Right renal pelvis (tissue), 4 donors: ENCODE results near the gene NEUROD2. TPM values are rescaled to one million over a fixed set of nuclear protein-coding genes. Genes with fewer than 3 reads are reported as not detected.

Experiments used
- DNase-seq, 4 donors: peaks; one replicate each; pipeline ENCODE4 v3.0.0-alpha.2; 2013; ENCODE audit warnings: low read depth in 4 of 4, low spot score in 3 of 4, missing footprints in 1 of 4
- polyA plus RNA-seq, 4 donors: library from polyadenylated mRNA; unstranded; fragments of 120-200 nt; gene quantifications; one replicate each; pipeline ENCODE4 v1.2.1, GENCODE V29; 2013; ENCODE audit not compliant: insufficient read length in 4 of 4

NEUROD2 gene
- polyA plus RNA-seq, 4 donors, result 0.04 to 0.06 (median 0.04) TPM; not detected in 1

GRCh38 chr17:39605492-39606433 lies 2.0 kb downstream of the NEUROD2 start:
- DNase-seq, result no peak

GRCh38 chr17:39604911-39605491 lies 2.7 kb downstream of the NEUROD2 start:
- no peak for DNase-seq

- DNase-seq, result no peak
Observed at GRCh38 chr17:39603304-39604016, 4.3 kb downstream of the NEUROD2 start.

GRCh38 chr17:39602533-39603303 lies 5.0 kb downstream of the NEUROD2 start:
- no peak for DNase-seq

GRCh38 chr17:39601758-39602532 lies 5.8 kb downstream of the NEUROD2 start:
- no peak for DNase-seq

GRCh38 chr17:39600997-39601597 lies 6.6 kb downstream of the NEUROD2 start:
- no peak for DNase-seq

GRCh38 chr17:39600288-39600996 lies 7.3 kb downstream of the NEUROD2 start:
- DNase-seq, result no peak

GRCh38 chr17:39599665-39600231 lies 8.0 kb downstream of the NEUROD2 start:
- DNase-seq, result no peak

- no peak for DNase-seq
Observed at GRCh38 chr17:39599004-39599664, 8.6 kb downstream of the NEUROD2 start.

- no peak for DNase-seq
Observed at GRCh38 chr17:39598630-39599003, 9.1 kb downstream of the NEUROD2 start.

GRCh38 chr17:39598047-39598481 lies 9.7 kb downstream of the NEUROD2 start:
- no peak for DNase-seq

- no peak for DNase-seq
Observed at GRCh38 chr17:39597372-39598046, 10.2 kb downstream of the NEUROD2 start.

- no peak for DNase-seq
Observed at GRCh38 chr17:39596543-39597267, 11.0 kb downstream of the NEUROD2 start.

- no peak for DNase-seq
Observed at GRCh38 chr17:39595928-39596510, 11.7 kb downstream of the NEUROD2 start.

GRCh38 chr17:39595294-39595693 lies 12.4 kb downstream of the NEUROD2 start:
- DNase-seq, result no peak

GRCh38 chr17:39593371-39593770 lies 14.3 kb downstream of the NEUROD2 start:
- no peak for DNase-seq
